CD4-positive, CD25-positive, alpha-beta regulatory T cell (primary cell): ENCODE measurements around the gene SPDYC. TPM values are rescaled to one million over a fixed set of nuclear protein-coding genes. Genes with fewer than 3 reads are reported as not detected.
A peak's percentile ranks its signal among the peaks of the same experiment; 100 is the strongest.

ENCODE experiments used
- ATAC-seq, 2 donors: fragments of 150-1000 bp; cut with Tn5 transposase; one replicate each; pipeline ENCODE4 v1.10.0; 2021; ENCODE audit warnings: low read depth in 2 of 2, moderate number of reproducible peaks in 2 of 2, moderate library complexity in 1 of 2
- DNase-seq, 3 donors: peaks; one replicate each; pipeline versions ENCODE4 v3.0.0 to v3.0.0-alpha.2; 2012 to 2022; ENCODE audit warnings: mixed read lengths in 1 of 3
- H3K27ac ChIP-seq: one replicate; pipeline ENCODE4 v1.7.0; 2013; ENCODE audit warnings: mild to moderate bottlenecking, low read length; ENCODE audit not compliant: insufficient read depth, poor library complexity, severe bottlenecking
- H3K27me3 ChIP-seq: one replicate; pipeline ENCODE4 v1.7.0; 2013; ENCODE audit warnings: low read length; ENCODE audit not compliant: control insufficient read depth, insufficient read depth
- H3K36me3 ChIP-seq: one replicate; pipeline ENCODE4 v1.7.0; 2013; ENCODE audit warnings: mild to moderate bottlenecking, low read length, moderate library complexity; ENCODE audit not compliant: control insufficient read depth, insufficient read depth
- H3K4me1 ChIP-seq: 2 replicates; pipeline ENCODE4 v1.7.0; 2013; ENCODE audit warnings: mild to moderate bottlenecking, low read length; ENCODE audit not compliant: insufficient read depth, control insufficient read depth, poor library complexity, severe bottlenecking
- H3K4me3 ChIP-seq: one replicate; pipeline ENCODE4 v1.7.0; 2013; ENCODE audit warnings: low read depth, mild to moderate bottlenecking, low read length, moderate library complexity
- H3K9me3 ChIP-seq, 2 experiments: 1 replicate in 1 of 2; 2 replicates in 1 of 2; pipeline ENCODE4 v1.7.0; 2013; ENCODE audit warnings: low read length in 2 of 2, mild to moderate bottlenecking in 1 of 2, moderate library complexity in 1 of 2; ENCODE audit not compliant: control insufficient read depth in 2 of 2
- H3K27ac Mint-ChIP-seq, 3 donors: one replicate each; pipeline ENCODE4 v1.8.0; 2020 to 2022; ENCODE audit warnings: mild to moderate bottlenecking in 3 of 3, mixed read lengths in 3 of 3, moderate library complexity in 2 of 3
- H3K27me3 Mint-ChIP-seq: one replicate; pipeline ENCODE4 v1.8.0; 2022; ENCODE audit warnings: mild to moderate bottlenecking, mixed read lengths
- H3K36me3 Mint-ChIP-seq: one replicate; pipeline ENCODE4 v1.8.0; 2020; ENCODE audit warnings: mixed read lengths
- H3K4me1 Mint-ChIP-seq, 4 donors: one replicate each; pipeline ENCODE4 v1.8.0; 2020 to 2022; ENCODE audit warnings: mixed read lengths in 4 of 4, mild to moderate bottlenecking in 1 of 4
- H3K4me3 Mint-ChIP-seq, 4 donors: one replicate each; pipeline ENCODE4 v1.8.0; 2020 to 2022; ENCODE audit warnings: mild to moderate bottlenecking in 4 of 4, mixed read lengths in 4 of 4, moderate library complexity in 3 of 4
- H3K9me3 Mint-ChIP-seq, 7 donors: one replicate each; pipeline ENCODE4 v1.8.0; 2020 to 2022; ENCODE audit warnings: mixed read lengths in 7 of 7, mild to moderate bottlenecking in 3 of 7, moderate library complexity in 2 of 7
- polyA plus RNA-seq, 4 donors: library from polyadenylated mRNA; unstranded; fragments of 300-500 nt; fragmentation: Illumina TruSeq; gene quantifications; one replicate each; pipeline ENCODE4 v1.2.3, GENCODE V29; 2021
- total RNA-seq: library from RNA; stranded (reverse); gene quantifications from one replicate; pipeline ENCODE4 v1.2.3, GENCODE V29; 2022

SPDYC gene
- total and polyA plus RNA-seq, 5 donors from 2014 or later = not detected

- Histone ChIP-seq H3K4me3 (no peak overlapping the region), H3K27ac (no peak overlapping the region), H3K36me3 (peaks cover 47% of the 10 kb centered on the region), H3K27me3 (no peaks in the 10 kb centered on the region), H3K4me1 (peaks cover 19% of the 10 kb centered on the region), H3K9me3 (no peaks in the 10 kb centered on the region)
- no peak for ATAC-seq
- Mint-ChIP-seq H3K4me3 (no peak overlapping the region), H3K36me3 (peaks cover 17% of the 10 kb centered on the region), H3K27me3 (no peaks in the 10 kb centered on the region), H3K27ac (no peak overlapping the region), H3K4me1 (peaks cover 0 to 27% (median 13%) of the 10 kb centered on the region in 4 donors), H3K9me3 (peaks cover 0 to 1% (median 0%) of the 10 kb centered on the region in 7 donors)
- DNase-seq = no peak
These were observed 40.7 kb downstream of the SPDYC start for GRCh38 chr11:65210748-65211147.

- H3K4me3 Mint-ChIP-seq = no peak overlapping the region
- Histone ChIP-seq H3K4me3 (no peak overlapping the region), H3K27ac (no peak overlapping the region), H3K4me1 (peaks cover 19% of the 10 kb centered on the region), H3K36me3 (peaks cover 40% of the 10 kb centered on the region), H3K9me3 (no peaks in the 10 kb centered on the region), H3K27me3 (no peaks in the 10 kb centered on the region)
- peaks cover 0 to 1% (median 0%) of the 10 kb centered on the region in 7 donors for H3K9me3 Mint-ChIP-seq
- H3K27ac Mint-ChIP-seq = no peak overlapping the region
- no peaks in the 10 kb centered on the region for H3K27me3 Mint-ChIP-seq
- peaks cover 0 to 27% (median 13%) of the 10 kb centered on the region in 4 donors for H3K4me1 Mint-ChIP-seq
- ATAC-seq = no peak
- DNase-seq = no peak
- peaks cover 14% of the 10 kb centered on the region for H3K36me3 Mint-ChIP-seq
These were observed 41.5 kb downstream of the SPDYC start for GRCh38 chr11:65211293-65212105.

GRCh38 chr11:65212226-65212801 is 42.3 kb downstream of the SPDYC start:
- H3K4me1 ChIP-seq = peaks cover 19% of the 10 kb centered on the region
- no peaks in the 10 kb centered on the region for H3K27me3 ChIP-seq
- ATAC-seq = no peak
- H3K9me3 ChIP-seq = no peaks in the 10 kb centered on the region
- Mint-ChIP-seq H3K36me3 (peaks cover 11% of the 10 kb centered on the region), H3K4me1 (peaks cover 0 to 27% (median 13%) of the 10 kb centered on the region in 4 donors), H3K27me3 (no peaks in the 10 kb centered on the region), H3K4me3 (no peak overlapping the region), H3K9me3 (peaks cover 0 to 1% (median 0%) of the 10 kb centered on the region in 7 donors), H3K27ac (peak overlapping the region in 2 of 3 donors; percentile 55 to 78)
- DNase-seq = no peak
- H3K27ac ChIP-seq = no peak overlapping the region
- H3K4me3 ChIP-seq = no peak overlapping the region
- H3K36me3 ChIP-seq = peaks cover 36% of the 10 kb centered on the region

- H3K36me3 Mint-ChIP-seq = peaks cover 7% of the 10 kb centered on the region
- peaks cover 29% of the 10 kb centered on the region for H3K36me3 ChIP-seq
- H3K4me3 ChIP-seq = no peak overlapping the region
- no peaks in the 10 kb centered on the region for H3K9me3 ChIP-seq
- peaks cover 19% of the 10 kb centered on the region for H3K4me1 ChIP-seq
- H3K27ac ChIP-seq = no peak overlapping the region
- peaks cover 0 to 1% (median 0%) of the 10 kb centered on the region in 7 donors for H3K9me3 Mint-ChIP-seq
- no peaks in the 10 kb centered on the region for H3K27me3 ChIP-seq
- ATAC-seq (peak; percentile 62 to 67), DNase-seq (peak in 2 of 3 donors; percentile 11 to 52)
- H3K27ac Mint-ChIP-seq = peak overlapping the region; percentile 65 to 89 (median 78)
- peaks cover 0 to 30% (median 13%) of the 10 kb centered on the region in 4 donors for H3K4me1 Mint-ChIP-seq
- H3K4me3 Mint-ChIP-seq = peak overlapping the region in 2 of 4 donors; percentile 46 to 72
- H3K27me3 Mint-ChIP-seq = no peaks in the 10 kb centered on the region
These were observed 43.5 kb downstream of the SPDYC start for GRCh38 chr11:65213322-65214211.

- H3K27ac Mint-ChIP-seq = peak overlapping the region; percentile 32 to 84 (median 35)
- no peaks in the 10 kb centered on the region for H3K27me3 Mint-ChIP-seq
- peaks cover 0 to 1% (median 0%) of the 10 kb centered on the region in 7 donors for H3K9me3 Mint-ChIP-seq
- H3K4me3 Mint-ChIP-seq = peak overlapping the region in 2 of 4 donors; percentile 72 to 80
- H3K36me3 Mint-ChIP-seq = peaks cover under 1% of the 10 kb centered on the region
- no peak overlapping the region for H3K27ac ChIP-seq
- ATAC-seq = peak in 1 of 2 donors; percentile 10
- H3K4me1 Mint-ChIP-seq = peaks cover 5 to 36% (median 14%) of the 10 kb centered on the region in 4 donors
- no peak for DNase-seq
- H3K27me3 ChIP-seq = no peaks in the 10 kb centered on the region
- H3K4me3 ChIP-seq = no peak overlapping the region
- H3K36me3 ChIP-seq = peaks cover 21% of the 10 kb centered on the region
- no peaks in the 10 kb centered on the region for H3K9me3 ChIP-seq
- H3K4me1 ChIP-seq = peaks cover 19% of the 10 kb centered on the region
These were observed 44.3 kb downstream of the SPDYC start for GRCh38 chr11:65214212-65214845.

GRCh38 chr11:65215441-65216076 is 45.5 kb downstream of the SPDYC start:
- peak overlapping the region; percentile 13 to 79 (median 68) for H3K27ac Mint-ChIP-seq
- no peak for ATAC-seq
- peak overlapping the region in 2 of 4 donors; percentile 66 to 74 for H3K4me3 Mint-ChIP-seq
- Histone ChIP-seq H3K36me3 (peaks cover 10% of the 10 kb centered on the region), H3K4me3 (no peak overlapping the region), H3K27me3 (no peaks in the 10 kb centered on the region), H3K9me3 (no peaks in the 10 kb centered on the region), H3K4me1 (peaks cover 19% of the 10 kb centered on the region), H3K27ac (no peak overlapping the region)
- H3K27me3 Mint-ChIP-seq = no peaks in the 10 kb centered on the region
- H3K4me1 Mint-ChIP-seq = peaks cover 5 to 44% (median 18%) of the 10 kb centered on the region in 4 donors
- H3K36me3 Mint-ChIP-seq = no peaks in the 10 kb centered on the region
- DNase-seq = no peak
- peaks cover 0 to 1% (median 0%) of the 10 kb centered on the region in 7 donors for H3K9me3 Mint-ChIP-seq
